Aorta (tissue), 5 donors: ENCODE results near the gene PTN. TPM values are rescaled to one million over a fixed set of nuclear protein-coding genes. Genes with fewer than 3 reads are reported as not detected.
"Not testable (repeated sequence)": the region's sequence is repeated elsewhere in the genome, so short reads cannot be mapped to it uniquely, and the experiment has no call there.

Experiments used
- ATAC-seq: fragments of 200-7000 bp; cut with Tn5 transposase; one replicate; pipeline ENCODE4 v1.9.1; 2022; ENCODE audit warnings: moderate library complexity; ENCODE audit not compliant: low FRiP score
- DNase-seq, 2 donors: peaks; one replicate each; pipeline ENCODE4 v3.0.0-alpha.2; 2020
- H3K27ac ChIP-seq, 2 donors: one replicate each; pipeline ENCODE4 v1.5.1; 2013; ENCODE audit warnings: low read length in 2 of 2, mild to moderate bottlenecking in 2 of 2, moderate library complexity in 2 of 2, control low read depth in 1 of 2, inconsistent platforms in 1 of 2, low read depth in 1 of 2
- H3K27me3 ChIP-seq, 2 donors: one replicate each; pipeline ENCODE4 v1.6.1; 2013; ENCODE audit warnings: control low read depth in 1 of 2, low read length in 1 of 2, mild to moderate bottlenecking in 1 of 2, moderate library complexity in 1 of 2; ENCODE audit not compliant: insufficient read depth in 2 of 2, control insufficient read depth in 1 of 2
- H3K36me3 ChIP-seq, 2 donors: one replicate each; pipeline ENCODE4 v1.6.1; 2013; ENCODE audit warnings: control low read depth in 1 of 2, low read length in 1 of 2, mild to moderate bottlenecking in 1 of 2; ENCODE audit not compliant: insufficient read depth in 2 of 2, control insufficient read depth in 1 of 2
- H3K4me1 ChIP-seq, 2 donors: one replicate each; pipeline ENCODE4 v1.6.1; 2013; ENCODE audit warnings: low read length in 2 of 2, control low read depth in 1 of 2, mild to moderate bottlenecking in 1 of 2, moderate library complexity in 1 of 2; ENCODE audit not compliant: insufficient read depth in 2 of 2, control insufficient read depth in 1 of 2
- H3K4me3 ChIP-seq, 2 donors: one replicate each; pipeline ENCODE4 v1.5.1; 2013; ENCODE audit warnings: low read length in 2 of 2, control low read depth in 1 of 2, mild to moderate bottlenecking in 1 of 2
- H3K9me3 ChIP-seq: one replicate; pipeline ENCODE4 v1.6.1; 2013; ENCODE audit warnings: mild to moderate bottlenecking, low read length; ENCODE audit not compliant: control insufficient read depth
- WGBS, 2 donors: extraction: QIAGEN DNeasy Blood & Tissue Kit; methylation state at CpG; one replicate each; pipeline ENCODE4 v1.1.7; 2013; 5-methylcytosine and 5-hydroxymethylcytosine counted together
- intact Hi-C, 2 donors: fragments of 100-400 bp; cut with DNase I; formaldehyde crosslinking; loops; one replicate each; pipeline versions ENCODE4 v1.14.2 to v1.15.0; 2022
- polyA plus RNA-seq, 2 donors: library from polyadenylated mRNA; stranded (reverse); fragments of 200-250 nt; gene quantifications; one replicate each; pipeline ENCODE4 v1.2.3, GENCODE V29; 2013
- total RNA-seq, 2 donors: library from RNA; stranded (reverse); fragmentation: NEBNext Ultra II Directional; extraction: Animal tissue kit (Norgen Biotek cat#: 25700); gene quantifications; one replicate each; pipeline ENCODE4 v1.2.1, GENCODE V29; 2021
- donor health status: healthy with polysubstance abuse.
- donor health status: Bipolar disorder and iron deficiency.
- donor health status: DM: no; HTN: no; CAD: no.
- donor health status: DM: no; HTN: no; CAD: no.
- donor health status: DM: yes; HTN: yes; CAD: no.

PTN gene
- total and polyA plus RNA-seq, 4 donors = 3.2 to 36.4 (median 12.0) TPM

DNA sequence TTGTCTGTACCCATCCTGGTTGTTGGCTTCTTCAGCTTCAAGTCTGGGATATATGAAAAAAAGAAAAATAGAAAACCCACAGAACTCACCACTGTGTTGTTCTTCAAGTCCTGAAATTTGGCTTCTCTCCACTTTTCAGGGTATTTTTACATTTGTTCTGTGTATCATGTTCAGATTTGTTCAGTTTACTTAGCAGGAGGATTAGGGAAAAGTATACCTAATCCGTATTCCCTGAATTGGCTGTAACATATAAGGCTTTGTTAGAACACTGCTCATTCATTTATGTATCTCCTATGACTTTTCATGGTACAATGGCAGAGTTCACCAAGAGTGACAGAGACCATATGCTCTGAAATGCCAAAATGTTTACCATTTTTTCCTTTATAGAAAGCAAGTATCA is 146.9 kb downstream of the PTN start:
- Histone ChIP-seq H3K4me3 (no peak overlapping the region), H3K9me3 (no peaks in the 10 kb centered on the region), H3K27me3 (no peaks in the 10 kb centered on the region), H3K36me3 (no peaks in the 10 kb centered on the region), H3K4me1 (peaks cover 0 to 1% of the 10 kb centered on the region in 2 donors), H3K27ac (no peak overlapping the region)
- ATAC-seq = no peak
- intact Hi-C loops = no loop called here
- DNase-seq = no peak
- whole genome bisulfite sequencing, 2 donors = 13 to 27% methylated on average over 1 of the region's 1 CpG

DNA sequence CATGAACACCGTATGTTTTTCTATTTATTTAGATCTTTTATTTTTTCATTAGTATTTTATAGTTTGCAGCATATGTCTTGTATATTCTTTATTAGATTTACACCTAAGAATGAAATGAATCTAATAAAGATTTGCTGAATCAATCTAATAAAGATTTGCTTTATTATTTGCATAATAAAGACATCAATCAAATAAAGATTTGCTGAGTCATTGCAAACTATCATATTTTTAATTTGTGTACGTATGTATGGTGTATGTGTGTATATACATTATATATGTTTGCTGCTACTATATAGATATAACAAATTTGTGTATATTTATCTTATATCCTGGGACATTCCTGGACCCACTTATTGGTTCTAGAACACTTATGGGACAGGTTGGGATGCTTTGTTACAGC is 147.5 kb downstream of the PTN start:
- Histone ChIP-seq H3K36me3 (no peaks in the 10 kb centered on the region), H3K27ac (no peak overlapping the region), H3K4me3 (no peak overlapping the region), H3K4me1 (peaks cover 0 to 1% of the 10 kb centered on the region in 2 donors), H3K9me3 (no peaks in the 10 kb centered on the region), H3K27me3 (no peaks in the 10 kb centered on the region)
- ATAC-seq (no peak), DNase-seq (no peak)
- WGBS, 2 donors = 80 to 90% methylated on average over 2 of the region's 2 CpGs
- intact Hi-C loops = no loop called here

DNA sequence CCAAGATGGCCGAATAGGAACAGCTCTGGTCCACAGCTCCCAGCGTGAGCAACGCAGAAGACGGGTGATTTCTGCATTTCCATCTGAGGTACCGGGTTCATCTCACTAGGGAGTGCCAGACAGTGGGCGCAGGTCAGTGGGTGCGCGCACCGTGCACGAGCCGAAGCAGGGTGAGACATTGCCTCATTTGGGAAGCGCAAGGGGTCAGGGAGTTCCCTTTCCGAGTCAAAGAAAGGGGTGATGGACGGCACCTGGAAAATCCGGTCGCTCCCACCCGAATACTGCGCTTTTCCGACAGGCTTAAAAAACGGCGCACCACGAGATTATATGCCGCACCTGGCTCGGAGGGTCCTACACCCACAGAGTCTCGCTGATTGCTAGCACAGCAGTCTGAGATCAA is 161.9 kb downstream of the PTN start:
- intact Hi-C loops, H3K9me3 ChIP-seq, H3K4me1 ChIP-seq, H3K27ac ChIP-seq, ATAC-seq, H3K4me3 ChIP-seq, DNase-seq, H3K36me3 ChIP-seq, H3K27me3 ChIP-seq: not testable (repeated sequence)
- 89 to 91% methylated on average over 18 to 24 of the region's 25 CpGs for WGBS, 2 donors
